ENCODE results near the gene EOLA2. TPM values are rescaled to one million over a fixed set of nuclear protein-coding genes. Genes with fewer than 3 reads are reported as not detected.

EOLA2 gene
- total RNA-seq: 17.6 and 20.0 TPM in 2 replicates

GRCh38 chrX:149938427-149938880, at the start of gene EOLA2:
Gene EOLA2 (minus strand): TSS chrX:149938491. CDS start chrX:149933874, 4,617 bp downstream.

GRCh38 chrX:149929400-149929799, 8.9 kb downstream of the EOLA2 start, which contains the start of gene HSFX4:
Gene HSFX4 (plus strand): TSS chrX:149929573. CDS start chrX:149929645, 72 bp downstream.

Other genes starting within 250 kb of the EOLA2 start
- gene MAGEA11, start 226.4 kb downstream of the EOLA2 start, total RNA-seq: not detected in 2 replicates
- gene HSFX1, start 164.4 kb downstream of the EOLA2 start, total RNA-seq: 0.24 and 0.56 TPM in 2 replicates
- gene MAGEA9, start 156.6 kb downstream of the EOLA2 start, total RNA-seq: not detected in 2 replicates
- gene MAGEA8, start 57.3 kb downstream of the EOLA2 start, total RNA-seq: not detected in 2 replicates
- gene HSFX4, start 8.9 kb downstream of the EOLA2 start, total RNA-seq: not detected in 2 replicates

Data from cardiac ventricle fibroblast (primary cell).